GM19240 (cell line): ENCODE data around the gene PKP2.

ENCODE experiments used
- DNase-seq: peaks from one replicate; pipeline ENCODE4 v3.0.0; 2011; ENCODE audit warnings: low spot score; ENCODE audit not compliant: insufficient read length

PKP2 gene

GRCh38 chr12:32819424-32819823, 77.2 kb downstream of the PKP2 start:
- no peak for DNase-seq

DNA sequence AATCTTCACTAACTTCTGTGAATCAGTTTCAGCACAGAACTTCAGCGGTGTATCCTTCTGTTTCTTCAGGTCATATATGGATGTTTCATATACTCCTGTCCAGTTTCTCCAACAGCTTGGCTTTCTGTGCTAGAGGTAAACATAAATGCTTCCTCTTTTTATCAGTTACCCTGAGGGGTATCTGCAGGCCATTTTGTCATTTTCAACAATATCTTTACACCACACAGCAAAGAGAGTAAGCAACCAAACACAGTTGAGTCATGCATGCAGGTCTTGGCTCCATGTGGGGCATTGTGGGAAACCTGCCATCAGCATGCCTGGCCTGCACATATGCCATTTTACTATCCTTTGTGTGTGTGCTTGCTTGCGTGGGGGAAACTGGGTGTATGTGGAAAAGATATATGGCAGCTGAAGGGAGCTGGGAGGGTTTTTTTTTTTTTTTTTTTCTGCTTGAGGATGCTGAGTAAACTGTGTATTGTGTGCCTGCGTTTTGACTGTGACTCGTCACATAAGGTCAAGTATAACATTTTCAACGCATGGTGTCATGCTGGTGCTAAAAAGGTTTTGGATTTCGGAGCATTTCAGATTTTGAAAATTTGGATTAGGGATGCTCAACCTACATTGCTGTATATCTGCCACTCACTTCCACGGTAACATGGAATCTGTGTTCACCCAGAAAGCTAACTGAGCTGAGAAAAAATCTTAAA, 84.7 kb downstream of the PKP2 start:
- no peak for DNase-seq

- no peak for DNase-seq
Measured at GRCh38 chr12:32809846-32810245, 86.7 kb downstream of the PKP2 start.

DNA sequence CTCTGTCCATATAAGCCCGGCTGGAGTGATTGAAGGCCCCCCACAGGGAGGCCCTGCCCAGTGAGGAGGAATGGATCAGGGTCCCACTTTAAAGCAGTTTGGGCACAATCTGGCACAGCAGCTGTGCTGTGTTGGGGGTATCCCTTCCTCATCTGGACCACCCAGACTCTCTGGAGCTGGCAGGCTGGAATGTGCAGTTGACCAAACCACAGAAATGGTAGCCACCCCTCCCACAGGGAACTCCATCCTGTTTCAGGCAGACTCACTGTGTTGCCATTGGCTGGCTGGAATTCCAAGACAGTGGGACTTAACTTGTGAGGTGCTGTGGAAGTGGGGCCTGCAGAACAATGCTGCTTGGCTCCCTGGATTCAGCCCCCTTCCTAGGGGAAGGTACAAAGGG, 87.4 kb downstream of the PKP2 start:
- DNase-seq = no peak

DNA sequence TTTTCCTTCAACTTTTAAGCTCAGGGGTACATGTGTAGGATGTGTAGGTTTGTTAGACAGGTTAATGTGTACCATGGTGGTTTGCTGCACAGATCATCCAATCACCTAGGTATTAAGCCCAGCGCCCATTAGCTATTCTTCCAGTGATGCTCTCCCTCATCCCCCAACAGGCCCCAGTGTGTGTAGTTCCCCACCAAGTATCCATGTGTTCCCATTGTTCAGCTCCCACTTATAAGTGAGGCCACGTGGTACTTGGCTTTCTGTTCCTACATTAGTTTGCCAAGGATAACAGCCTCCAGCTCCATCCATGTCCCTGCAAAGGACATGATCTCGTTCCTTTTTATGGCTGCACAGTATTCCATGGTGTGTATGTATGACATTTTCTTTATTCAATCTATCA, 92.3 kb downstream of the PKP2 start:
- no peak for DNase-seq

DNA sequence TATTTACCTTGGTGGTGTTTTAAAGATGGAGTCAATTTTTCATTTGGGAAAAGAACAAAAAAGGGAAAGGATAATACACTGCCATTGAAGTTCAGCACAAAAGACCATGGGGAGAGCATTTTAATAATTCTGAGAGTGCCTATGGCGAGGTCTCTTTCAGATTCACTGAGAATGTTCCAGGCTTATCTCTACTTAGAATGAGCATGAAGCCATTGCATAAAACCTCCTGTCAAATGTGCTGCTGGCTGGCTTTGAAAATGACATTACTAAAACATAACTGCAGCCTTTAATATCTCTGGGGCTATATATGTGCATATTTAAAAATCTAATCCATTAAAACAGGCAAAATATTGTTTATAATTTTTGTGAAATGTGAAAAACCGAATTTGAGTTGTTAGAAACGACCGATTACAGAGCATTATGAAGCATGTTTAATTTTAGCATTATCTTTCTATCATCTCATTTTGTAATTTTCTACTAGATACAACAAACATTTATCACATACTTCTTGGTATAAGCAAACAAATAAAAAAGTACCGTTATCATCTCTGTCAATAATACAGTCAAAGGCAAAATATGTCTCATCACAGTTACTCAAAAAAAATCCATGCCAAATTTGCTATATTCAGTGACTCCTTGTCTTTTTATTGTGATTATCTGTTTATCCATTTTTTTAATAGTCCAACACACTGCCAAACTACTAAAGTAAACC, 95.2 kb downstream of the PKP2 start:
- DNase-seq = no peak

DNA sequence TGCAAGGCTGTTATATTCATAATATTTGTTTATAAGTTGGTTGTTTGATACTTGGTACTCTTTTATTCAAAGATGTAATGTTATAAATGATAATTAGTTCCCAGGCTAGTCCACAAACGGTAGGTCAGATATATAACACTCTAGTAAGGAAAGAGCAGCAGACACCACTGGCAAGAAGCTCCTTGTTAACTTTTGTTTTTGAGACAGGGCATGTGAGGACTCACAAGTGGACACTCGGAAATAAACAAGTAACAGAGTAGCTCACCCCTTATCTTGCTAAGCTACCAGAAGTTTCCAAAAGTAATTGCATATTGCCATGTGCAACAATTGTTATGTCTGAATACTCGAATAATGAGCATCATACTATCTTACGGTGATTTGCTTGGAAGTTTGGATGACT, 102.3 kb downstream of the PKP2 start:
- no peak for DNase-seq

DNA sequence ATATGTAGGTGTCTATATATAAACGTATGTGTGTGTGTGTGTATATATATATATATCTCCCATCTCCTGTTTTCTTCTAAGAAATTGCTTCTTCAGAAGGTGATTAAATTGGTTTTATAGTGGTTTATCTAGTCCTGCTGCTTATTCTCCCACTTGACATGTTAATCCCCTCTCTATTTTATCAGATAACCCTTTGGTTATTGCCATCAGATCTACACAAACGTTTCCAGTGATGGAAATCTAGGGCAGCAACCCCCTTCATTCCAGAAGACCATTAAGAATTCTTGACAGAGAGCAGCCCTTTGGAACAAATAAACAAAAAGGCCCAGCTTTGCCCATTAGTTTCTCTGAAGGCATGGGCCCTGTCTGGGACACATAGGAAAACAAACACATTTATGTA, 106.7 kb downstream of the PKP2 start:
- DNase-seq = no peak

DNA sequence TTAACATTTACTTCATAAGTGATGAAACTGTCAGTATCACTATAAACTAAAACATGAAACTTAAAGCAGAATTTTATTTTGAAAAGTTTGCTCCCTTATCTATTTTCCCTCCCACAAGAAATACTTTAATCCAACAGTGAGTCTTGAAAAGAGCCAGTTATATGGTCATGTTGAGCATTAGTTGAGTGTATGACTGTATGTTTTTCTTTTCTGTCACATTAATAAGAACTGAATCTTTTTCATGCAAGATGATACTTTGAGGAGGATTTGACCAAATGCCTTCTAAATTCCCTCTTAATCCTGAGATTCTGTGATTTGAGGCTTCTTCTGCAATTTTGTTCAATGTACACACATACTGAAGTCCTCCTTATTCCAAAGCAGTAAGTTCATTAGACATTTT, 107.1 kb downstream of the PKP2 start:
- DNase-seq = no peak

DNA sequence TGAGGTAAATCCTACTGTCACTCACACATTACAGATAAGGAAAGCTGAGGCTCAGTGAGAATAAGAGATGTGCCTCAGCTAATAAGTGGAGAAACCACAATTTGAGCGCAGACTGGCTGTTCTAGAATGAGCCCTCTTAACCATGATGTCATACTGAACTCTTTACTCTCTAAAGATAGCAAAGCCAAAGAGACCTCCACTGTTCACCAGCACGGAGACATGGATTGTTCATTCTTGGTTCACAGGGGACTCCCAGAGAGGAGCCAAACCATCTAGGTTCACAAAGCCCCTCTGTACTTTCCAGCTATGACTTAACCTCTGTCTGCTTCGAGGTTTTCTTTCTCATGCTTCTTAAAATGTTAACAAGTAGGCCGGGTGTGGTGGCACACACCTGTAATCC, 108.2 kb downstream of the PKP2 start:
- DNase-seq = no peak

DNA sequence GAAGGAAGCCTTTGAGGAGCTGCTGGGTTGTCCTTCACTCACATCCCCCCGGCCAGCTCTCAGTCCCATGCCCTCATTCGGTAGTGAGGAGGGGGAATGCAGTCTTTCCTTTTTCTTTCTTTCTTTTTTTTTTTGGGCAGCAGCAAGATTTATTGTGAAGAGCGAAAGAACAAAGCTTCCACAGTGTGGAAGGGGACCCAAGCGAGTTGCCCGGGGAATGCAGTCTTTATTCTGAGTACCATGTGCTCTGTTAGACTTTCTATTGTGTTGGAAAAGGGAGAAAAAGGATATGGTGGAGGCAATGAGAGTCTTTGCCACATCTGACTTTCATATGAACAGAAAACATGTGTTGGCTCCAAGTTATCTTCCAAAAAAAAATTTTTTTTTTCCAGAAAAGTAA, 111.0 kb downstream of the PKP2 start:
- no peak for DNase-seq

- DNase-seq = no peak
Measured at GRCh38 chr12:32783029-32783428, 113.5 kb downstream of the PKP2 start.

GRCh38 chr12:32780071-32780470, 116.5 kb downstream of the PKP2 start:
- no peak for DNase-seq

GRCh38 chr12:32777691-32778175, 118.8 kb downstream of the PKP2 start:
- DNase-seq = no peak

GRCh38 chr12:32777159-32777558, 119.4 kb downstream of the PKP2 start:
- no peak for DNase-seq

DNA sequence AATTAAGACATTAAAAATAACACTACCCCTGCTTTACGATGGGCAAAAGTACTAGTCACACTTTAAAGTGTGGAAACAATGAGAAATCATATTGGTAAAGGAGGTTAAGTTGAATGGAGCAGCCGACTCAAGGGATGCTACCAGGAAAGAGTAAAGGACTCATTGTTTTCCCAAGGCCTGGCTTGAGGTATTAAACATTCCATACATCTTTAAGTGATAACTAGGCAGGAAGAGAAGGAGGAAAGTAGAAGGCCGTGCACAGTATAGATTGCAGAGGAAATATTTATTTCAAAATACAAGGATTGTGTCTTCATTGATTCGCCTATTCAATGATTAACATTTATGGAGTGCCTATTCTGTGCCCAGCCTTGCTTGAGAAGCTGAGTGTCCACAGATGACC, 120.3 kb downstream of the PKP2 start:
- DNase-seq = no peak

DNA sequence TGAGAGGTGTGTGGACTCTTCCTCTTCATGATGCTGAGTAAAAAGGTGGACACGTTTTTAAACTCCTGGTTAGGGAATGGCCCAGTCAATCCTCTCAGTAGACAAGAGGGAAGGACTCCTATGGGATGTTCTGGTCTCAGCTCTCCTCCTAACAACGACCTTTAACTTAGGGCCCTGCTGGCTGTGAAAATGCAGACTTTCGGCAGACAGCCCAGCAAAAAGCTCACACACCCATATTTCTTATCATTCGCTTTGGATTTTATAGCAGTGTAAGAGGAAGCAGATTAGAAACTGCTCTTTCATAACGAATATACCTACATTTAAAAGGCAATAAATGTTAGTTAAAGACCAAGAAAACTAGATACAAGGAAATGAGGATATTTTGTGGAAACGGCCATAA, 122.9 kb downstream of the PKP2 start:
- no peak for DNase-seq

DNA sequence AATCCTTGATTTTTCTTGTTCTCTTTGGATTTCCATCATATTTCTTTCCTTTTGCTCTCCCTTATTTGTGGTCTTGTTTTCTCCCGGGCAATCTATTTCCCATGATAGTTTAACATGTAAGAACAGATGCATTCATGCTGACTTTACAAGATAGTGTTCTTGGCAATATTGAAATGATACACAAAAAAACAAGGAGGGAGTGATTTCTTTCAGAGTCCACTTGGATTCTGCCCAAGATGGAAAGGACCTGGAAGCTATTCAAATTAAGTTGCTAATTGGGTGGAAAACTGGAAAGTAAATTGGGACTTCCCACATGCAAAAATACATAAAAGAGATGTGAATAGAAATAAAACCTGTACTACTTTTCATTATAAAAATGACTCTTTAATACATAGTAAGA, 126.4 kb downstream of the PKP2 start:
- DNase-seq = no peak

DNA sequence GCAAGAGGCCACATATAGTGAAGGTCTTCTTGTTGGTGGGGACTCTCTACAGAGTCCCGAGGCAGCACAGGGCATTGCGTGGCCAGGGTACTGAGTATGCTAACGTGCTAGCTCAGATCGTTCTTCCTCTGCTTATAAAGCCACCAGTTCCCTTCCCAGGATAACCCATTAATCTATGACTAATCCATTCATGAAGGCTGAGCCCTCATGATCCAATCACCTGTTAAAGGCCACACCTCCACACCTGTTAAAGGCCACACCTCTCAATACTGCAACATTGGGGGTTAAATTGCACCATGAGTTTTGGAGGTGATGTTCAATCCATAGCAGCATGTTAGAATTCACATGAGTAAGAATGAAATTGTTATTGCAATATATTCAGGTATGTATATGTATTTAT, 128.1 kb downstream of the PKP2 start:
- DNase-seq = no peak

- no peak for DNase-seq
Measured at GRCh38 chr12:32765906-32766305, 130.7 kb downstream of the PKP2 start.

DNA sequence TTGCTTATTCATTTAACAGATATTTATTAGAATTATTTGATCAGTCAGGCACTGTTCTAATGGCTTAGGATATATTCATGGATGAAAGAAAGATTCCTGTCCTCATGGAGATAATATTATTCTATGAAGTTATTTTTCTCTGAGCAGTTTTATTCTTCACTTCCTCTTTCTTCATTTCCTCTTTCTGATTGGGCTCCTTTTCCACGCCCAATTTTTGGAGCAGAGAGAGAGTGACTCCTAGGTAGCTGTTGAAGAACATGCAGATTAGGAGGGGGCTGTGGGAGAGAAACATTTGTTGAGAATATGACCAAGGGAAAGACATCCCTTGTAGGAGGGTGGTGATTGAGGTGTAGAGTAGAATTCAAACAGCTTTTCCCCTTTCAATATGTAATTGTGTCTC, 134.9 kb downstream of the PKP2 start:
- no peak for DNase-seq

DNA sequence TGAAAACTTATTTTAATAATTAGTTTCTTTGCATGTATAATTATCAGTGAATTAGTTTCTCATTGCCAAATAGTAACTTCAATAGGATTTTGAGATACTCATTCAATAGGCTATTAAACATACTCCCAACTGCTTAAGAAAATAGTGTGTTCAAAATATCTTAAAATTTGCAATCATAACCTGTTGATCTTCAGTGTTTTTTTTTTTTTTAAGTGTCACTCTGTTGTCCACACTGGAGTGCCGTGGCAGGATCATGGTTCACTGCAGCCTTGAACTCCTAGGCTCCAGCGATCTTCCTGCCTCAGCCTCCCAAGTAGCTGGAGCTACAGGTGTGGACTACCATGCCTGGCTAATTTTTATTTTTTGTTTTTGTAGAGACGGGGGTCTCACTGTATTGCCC, 139.4 kb downstream of the PKP2 start:
- DNase-seq = no peak

- DNase-seq = no peak
Measured at GRCh38 chr12:32756476-32757066, 140.0 kb downstream of the PKP2 start.
